Right forelimb (tissue), 1 donor: Measurements from ENCODE around the gene ADCY2.

ENCODE experiments used
- DNase-seq: peaks from one replicate; pipeline ENCODE4 v3.0.0-alpha.2; 2018

Gene ADCY2

DNA sequence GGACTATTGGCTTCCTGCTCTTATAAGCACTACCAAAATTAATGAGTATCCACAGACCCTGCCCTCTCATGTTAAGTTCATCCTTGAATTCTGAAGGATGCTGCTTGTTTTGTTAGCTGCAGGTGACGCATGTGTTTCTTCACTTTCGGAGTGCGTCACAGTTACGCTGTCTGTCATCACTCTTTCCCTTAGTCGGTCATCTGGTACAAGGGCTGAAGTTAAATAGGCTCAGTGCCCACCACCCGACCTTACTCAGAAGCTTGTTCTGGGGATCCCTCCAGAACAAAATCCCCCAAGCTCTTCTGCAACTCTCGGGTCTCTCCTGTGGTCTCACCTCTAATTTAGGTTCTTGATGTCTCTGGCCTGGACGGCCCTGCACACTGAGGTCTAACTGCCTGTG is 51.0 kb downstream of the ADCY2 start:
- no peak for DNase-seq

DNA sequence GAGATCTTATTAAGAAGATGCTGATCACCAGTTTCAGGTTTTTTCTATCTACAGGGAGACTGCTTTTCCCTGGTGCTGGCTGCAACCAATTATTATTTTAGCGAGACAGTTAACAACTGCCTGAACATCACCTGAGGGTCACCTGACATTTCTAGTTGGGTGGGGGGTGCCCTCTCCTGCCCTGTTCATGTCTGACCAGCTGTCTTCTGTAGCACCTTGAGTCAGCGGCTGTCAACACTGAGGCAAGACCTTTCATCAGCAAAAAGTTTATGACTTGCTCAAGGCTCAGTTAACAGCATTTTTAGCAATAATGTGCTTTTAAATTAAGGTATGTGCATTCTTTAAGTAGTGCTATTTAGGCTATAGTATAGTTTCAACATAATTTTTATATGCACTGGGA is 58.0 kb downstream of the ADCY2 start:
- no peak for DNase-seq

DNA sequence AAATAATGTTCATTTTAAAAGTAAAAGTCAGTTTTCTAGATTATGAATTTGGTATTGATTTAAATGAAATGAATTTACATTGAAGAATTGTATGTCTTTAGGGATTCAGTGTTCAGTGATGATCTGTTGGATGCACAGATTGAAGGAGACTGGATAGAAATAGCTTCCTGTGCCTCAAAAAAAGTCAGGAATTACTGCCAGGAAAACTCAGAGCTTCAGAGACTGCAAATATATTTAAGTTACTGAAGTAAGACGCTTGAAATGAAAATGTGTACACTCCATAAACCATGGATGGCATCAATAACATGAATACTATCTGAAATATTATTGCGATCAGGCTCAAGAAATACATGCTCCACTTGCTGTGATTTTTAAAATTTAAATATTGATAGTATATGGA is 60.3 kb downstream of the ADCY2 start:
- DNase-seq: no peak

DNA sequence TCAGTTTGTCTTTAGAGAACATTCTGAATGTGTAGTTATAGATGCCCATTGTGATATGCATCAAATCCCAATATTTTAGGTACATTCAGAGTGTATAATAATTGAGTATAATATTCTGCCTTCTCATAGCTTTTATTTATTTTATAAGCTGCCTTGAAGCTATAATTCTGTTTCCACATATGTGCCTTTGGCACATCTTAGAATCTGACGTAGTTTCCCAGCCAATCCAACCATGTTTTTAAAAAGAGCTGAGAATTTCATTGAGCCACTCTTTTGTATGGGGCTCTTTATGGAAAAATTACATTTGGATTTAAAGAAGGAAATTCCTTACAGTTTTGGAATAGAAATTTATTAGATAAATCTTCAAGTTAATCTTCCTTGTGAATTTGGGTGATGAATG is 65.4 kb downstream of the ADCY2 start:
- no peak for DNase-seq

DNA sequence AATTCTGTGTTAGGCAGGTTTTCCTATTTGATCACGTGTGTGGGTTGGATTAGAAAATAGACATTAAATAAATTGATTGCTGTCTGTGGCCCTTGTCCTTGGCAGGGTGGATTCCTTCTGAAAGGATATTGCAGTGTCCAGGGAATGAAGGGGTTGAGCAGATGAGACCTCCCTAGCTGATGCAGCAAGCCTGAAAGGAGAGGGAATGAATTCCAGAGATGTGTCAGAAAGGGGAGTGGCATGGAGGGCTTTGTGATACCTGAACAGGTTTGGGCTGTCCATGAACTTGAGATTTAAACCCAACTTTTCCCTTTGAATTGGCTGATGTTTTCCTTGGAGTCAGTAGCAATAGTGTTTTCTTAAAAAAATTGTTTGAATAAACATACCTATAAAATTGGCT is 66.8 kb downstream of the ADCY2 start:
- DNase-seq: no peak

DNA sequence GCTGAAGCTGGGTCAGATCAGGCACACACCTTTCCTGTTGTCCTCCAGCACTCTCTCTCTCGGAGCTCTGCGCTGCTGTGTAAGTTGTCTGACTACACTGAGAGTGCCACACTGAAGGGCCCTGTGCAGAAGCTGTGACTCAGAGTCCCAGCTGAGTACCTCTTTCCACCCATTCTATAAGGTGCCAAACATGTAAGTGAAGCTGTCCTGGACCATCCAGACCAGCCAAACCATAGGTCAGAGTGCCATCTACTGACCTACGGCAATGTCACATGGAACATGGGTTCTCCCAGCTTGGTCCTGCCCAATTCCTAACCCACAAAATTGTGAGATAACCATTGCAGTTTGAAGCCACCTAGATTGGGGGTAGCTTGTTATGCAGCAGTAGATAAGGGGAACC is 68.2 kb downstream of the ADCY2 start:
- no peak for DNase-seq

DNA sequence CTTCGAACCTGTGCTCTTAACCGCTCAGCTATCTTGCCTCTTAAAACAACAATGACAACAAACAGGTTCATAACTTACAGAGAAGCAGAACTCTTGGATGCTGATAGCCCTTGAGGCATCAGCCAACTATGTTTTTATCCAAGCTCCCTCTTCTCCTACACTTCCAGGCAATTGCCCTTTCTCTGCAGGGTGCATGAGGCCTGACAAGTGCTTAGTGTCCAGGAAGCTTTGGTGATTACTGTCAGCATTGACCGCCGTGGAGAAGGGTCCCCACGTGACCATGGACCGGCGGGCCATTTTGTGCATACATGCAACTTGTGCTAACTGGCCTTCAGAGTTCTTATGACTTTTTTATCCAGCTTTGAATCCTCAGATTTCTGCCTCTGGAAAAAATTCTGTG is 71.2 kb downstream of the ADCY2 start:
- DNase-seq: no peak

DNA sequence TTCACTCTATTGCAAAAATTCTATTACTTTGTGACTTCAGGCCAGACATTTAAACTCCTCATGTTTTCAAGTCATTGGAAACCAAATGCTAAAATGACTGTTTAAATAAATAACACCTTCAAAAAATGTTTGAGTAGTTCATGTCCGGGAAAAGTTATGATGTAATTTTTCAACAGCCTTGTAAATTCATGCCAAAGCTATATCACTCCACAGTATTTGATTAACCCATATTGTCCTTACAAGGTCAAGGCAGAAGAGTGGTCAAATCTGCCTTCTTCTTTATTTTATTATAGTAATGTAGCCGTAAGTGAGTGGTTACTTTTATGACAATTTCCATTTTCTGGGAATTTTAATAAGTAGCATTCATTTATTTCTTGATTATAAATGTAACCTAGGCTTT is 72.8 kb downstream of the ADCY2 start:
- DNase-seq: no peak

DNA sequence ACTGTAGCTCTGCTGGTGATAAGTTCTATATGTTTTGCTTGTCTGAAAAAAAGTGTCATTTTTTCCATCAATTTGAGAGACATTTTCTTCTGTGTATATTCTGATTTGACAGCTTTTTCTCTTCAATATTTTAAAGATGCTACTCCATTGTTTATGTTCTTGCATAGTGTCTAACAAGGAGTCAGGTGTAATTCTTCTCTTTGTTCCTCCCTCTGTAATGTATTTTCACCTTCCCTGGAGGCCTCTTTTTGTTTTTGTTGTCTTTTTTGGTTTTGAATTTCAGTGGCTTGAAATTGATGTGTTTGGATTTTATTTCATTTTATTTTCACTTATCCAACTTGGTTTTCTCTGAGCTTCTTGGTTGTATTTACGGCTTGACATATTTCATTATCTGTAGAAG is 75.8 kb downstream of the ADCY2 start:
- no peak for DNase-seq

DNA sequence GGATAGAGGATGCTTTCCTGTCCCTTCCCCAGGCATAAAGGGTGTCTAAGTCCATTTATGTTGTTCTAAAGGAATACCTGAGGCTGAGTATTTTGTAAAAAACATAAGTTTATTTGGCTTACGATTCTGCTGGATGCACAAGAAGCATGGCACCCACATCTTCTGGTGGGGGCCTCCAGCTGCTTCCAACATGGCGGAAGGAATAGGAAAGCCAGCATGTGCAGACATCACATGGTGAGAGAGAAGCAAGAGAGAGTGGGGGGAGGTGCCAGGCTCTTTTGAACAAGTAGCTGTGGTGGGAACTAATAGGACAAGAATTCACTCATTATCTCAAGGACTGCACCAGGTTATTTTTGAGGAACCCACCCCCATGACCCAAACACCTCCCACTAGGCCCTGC is 77.2 kb downstream of the ADCY2 start:
- no peak for DNase-seq

DNA sequence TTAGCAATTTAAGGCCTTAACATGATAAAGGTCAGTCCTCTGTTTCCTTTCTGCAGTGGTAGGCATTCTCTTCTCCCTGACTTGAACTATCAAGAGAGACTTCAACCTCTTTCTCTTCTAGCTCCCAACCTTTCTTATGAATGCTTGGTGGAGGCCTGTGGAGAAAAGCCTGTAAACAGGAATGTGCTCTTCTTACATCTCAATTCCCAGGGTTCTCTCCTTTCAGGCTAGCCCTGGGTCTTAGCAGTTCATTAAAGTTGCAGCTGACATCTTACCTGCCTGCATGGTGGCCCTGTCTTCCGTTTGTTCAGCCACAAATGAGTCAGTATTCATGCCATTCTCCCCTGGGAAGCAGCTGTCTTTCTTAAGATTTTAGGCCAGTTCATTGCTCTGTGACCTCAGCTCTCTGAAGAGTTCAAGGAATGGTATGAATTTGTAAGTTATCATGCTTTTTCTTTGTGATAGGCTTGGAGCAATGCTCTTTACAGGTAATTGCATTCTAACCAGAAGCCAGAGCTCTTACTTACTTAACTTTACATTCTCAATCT is 77.8 kb downstream of the ADCY2 start:
- DNase-seq: no peak

DNA sequence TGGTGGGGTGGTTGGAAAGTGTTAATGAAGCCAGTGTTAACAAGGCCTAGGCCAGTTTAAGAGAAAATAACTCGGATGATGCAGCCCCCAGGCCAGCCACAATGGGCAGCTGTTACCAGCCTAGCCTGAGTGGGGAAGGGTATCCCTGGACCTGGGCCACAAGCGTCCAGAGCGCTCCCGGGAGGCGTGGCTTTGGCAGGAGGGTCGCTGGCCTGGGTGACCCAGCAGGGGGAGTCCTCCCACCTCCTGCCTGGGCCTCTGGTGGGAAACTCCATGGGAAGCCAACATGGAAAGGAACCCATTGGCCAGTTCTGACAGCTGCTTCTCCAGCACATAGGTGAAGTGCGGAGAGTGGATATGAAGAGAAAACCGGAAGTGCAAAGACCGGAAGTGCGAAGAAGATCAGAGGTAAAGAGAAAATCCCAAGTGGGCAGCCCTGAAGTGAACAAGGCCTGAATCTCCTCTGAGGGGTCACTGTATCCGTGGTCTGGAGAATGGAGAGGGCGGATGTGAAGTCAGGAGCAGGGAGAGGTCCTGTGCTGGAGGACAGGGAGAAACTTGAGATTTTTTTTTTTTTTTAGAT is 79.0 kb downstream of the ADCY2 start:
- DNase-seq: no peak

DNA sequence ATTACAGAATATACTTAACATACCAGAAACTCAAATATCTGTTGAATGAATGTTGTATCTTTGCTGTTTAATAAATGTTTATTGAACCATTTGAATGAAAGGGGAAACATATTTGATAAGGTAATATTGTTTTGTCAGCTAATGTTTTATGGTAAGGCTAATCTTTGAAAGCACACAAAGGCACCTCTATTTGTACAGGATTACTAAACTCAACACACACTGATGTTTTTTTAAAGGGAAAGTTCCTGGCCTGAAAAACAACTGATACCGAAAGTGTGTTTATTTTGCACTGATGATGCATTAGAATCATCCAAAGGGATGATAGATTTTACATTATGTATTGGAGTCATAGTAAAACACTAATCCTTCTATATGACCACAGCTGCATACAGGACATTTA is 82.5 kb downstream of the ADCY2 start:
- no peak for DNase-seq

DNA sequence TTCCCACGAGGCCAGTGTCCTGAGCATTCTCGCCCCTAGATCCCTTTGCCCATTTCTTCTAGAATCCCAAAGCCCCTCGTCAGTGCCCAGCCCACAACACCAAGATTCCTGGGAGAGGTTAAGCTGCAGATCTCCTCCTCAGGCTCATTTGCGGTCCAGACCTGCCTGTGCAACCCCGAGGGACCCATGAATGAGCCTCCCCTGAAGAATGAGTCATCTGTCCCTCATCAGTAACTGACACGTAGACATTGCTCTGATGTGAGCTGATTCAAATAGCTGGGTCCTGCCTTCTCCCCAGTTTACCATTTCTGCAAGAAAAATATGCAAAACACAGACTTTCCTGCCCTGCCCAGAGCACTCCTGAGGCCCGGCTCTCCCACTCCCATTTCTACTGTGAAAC is 92.8 kb downstream of the ADCY2 start:
- no peak for DNase-seq

DNA sequence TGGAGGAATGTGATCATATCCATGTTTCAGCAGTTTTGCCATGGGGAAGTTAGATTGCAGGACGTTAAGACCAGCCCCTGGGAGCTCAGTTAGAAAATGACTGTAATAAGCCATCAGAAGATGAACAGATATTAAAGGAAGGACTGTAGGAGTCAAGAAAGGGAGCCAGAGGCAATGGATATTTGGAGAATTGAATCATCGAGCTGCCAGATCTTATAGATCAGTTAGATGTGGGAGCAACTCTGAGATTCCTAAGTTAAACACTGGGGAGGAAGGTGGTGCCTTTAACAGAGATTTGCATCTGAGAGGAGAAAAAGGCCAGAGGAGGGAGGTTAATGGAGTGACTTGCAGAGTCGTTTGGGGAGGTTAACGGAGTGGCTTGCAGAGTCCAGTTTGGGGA is 96.4 kb downstream of the ADCY2 start:
- no peak for DNase-seq

DNA sequence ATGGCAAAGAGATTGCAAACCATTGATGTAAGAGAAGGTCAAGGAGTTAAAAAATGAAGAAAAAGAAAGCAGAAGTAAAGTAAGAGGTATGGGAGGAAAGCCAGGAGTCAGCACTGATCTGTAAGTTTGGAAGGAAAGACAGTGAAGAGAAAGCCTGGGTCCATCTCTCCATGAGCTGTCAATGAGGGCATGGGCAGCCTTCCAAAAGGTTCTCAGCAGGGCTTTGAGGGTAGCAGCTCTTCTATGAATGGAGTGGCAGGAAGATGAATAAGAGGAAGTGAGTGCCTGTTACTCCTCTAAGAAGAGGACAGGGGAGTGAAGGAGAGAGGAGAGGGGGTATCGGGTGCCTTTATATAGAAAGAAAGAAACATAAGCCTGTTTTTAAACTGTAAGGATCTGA is 97.1 kb downstream of the ADCY2 start:
- DNase-seq: no peak

DNA sequence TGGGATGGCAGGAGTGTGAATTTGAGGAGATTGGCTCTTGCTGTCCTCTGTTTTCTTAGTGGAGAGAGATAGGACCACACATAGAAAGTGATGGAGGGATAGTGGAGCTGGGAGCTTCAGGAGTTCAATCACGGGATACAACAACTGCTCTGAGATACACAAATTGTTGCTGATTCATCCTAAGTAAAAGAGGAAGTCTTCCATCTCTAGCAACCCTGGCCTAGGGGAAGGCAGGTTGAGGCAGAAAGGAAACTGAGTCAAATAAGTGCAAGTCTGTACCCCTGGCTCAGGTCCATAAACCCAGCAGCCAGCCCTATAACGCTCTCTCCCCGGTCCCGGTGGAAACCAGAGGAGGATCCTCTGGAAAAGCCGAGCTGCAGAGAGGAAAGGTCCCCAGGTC is 97.7 kb downstream of the ADCY2 start:
- DNase-seq: no peak

DNA sequence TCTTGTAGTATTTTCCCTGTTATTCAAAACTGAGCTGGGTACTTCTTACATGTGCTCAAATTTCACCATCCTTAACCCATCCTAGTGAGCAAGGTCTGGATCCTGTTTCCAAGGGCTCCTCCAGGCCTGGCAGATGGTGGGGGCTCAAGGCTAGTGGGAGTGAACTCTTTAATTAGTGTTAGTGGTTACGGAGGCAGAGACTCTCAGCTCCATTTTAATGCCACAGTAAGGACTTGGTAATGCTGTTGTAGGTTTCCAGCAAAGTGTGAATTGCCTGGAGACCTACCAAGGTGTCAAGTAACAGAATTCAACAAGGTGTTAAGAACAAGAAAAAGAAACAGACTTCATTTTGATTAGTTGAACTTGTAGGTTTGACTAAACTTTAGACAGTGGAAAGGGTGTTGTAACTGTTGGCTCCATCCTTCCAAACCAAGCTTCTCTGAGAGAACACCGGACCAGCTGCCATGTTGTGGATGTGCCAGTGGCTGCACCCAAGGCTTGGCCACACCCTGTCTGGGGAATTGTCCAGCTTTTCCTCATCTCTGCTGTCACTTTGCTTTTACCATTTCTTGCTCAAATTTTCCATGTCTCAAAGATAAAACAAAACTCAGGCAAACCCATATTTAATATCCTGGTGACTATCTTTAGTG is 98.7 kb downstream of the ADCY2 start:
- DNase-seq: no peak

DNA sequence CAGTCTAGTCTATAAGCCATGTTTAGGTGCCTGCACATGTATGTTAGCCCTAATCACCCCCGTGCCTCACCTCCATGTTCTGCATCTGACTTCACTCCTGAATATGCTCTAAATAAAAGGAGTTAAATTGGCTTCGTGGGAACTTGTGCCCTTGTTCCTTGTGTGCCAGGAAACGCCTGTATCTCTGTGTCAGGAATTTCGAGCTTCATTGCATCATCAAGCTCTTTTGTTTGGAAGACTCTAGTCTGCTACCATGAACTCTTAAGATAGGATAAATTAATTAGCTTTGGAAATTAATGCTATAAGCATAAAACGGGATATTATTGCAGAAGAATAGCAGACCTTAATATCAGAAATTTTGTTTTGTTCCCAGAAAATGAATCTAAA is 99.2 kb downstream of the ADCY2 start:
- no peak for DNase-seq

DNA sequence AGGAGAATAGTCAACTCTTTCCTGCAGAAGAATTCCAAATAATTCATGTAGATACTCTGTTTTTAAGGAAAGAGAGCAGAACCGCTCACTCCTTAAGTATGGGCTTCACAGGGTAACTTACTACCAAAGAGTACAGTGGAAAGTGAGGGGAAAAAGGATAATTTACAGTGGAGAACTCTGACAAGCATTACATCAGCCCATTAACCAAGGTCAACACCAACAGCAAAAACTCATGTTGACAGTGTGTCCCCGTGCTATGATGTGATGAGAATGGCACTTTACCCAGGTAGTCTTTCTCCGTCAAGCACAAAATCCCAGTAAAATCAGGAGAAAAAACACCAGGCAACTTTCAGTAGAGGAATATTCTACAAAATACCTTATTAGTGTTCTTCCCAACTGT is 104.3 kb downstream of the ADCY2 start:
- DNase-seq: no peak

DNA sequence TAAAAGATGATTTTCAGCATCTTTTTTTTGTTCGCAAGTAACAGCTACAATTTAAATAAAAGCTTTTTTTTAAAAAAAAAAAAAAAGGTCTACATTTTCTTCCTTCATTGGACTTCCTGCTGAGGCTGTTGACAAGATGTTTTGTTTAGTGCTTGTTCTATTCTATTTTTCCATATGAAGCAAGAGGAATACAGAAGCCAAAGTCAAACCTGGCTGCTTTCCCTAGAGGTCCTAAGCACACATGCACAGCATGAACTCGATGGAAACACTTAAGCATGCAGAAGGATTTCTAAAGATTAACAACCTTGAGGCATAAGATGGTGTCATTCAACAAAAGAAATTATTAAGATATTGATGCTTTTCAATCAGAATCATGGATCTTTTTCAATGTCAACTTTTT is 105.1 kb downstream of the ADCY2 start:
- no peak for DNase-seq

DNA sequence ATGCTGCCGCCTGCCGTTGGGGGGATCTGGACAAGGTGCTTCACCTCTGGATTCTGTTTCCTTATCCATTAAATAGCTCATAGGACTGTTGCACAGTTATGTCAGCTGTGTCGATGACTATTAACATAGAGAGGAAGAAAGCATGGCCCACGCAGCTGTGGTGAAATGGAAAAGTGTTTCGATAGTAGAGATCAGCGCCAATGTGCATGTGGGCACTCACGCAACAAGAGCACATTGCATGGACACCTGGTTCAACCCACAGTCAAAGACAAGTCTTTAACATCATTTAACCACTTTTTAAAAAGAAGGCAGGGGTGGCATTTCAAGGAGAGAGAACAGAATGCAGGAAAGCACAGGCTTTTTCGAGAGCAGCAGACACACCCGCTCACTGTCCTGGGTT is 107.6 kb downstream of the ADCY2 start:
- no peak for DNase-seq

DNA sequence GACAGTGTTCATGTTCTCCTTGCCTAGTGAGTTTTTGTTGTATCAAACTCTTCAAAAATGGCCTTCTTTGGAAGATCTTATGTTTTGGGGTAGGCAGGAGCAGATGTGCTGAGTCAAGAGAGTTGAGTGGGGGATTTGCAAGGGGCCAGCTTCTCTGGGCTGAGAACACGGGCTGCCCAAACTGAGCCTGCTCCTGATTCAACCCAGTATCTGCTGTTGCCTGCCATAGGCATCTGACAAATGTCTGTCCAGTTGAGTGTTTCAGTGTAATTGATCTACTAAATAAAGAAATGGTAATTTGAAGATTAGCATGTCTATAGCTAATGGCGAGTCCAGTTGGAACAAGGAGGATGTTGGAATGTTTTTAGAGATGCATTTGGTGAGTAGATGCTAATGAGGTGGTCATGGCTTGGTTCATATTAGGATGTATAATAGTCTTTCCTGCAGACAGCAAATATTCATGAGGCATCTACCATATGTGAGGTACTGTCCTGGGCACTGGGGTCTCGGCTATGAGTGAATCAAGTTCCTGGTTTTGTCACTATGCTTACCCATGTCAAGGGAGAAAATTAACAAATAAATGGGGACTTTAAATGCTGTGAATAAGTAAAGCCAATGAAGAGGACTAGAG is 119.5 kb downstream of the ADCY2 start:
- no peak for DNase-seq

DNA sequence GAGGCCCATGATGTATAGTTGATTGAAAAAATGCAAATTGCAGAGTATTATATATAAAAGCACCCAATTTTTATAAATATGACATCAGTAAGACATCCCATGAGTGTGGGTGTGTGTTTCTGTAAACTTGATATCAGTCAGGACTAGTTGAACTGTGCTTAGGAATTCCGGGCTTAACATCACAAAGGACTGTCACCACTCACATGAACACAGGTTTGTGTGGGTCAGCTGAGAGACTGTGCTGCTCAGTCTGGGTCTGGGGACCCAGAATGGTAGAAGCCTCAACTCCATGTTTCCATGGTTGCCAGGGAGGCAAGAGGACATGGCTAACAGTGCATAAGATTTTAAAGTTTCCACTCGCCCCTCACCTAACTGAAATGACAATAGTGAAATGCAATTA is 120.3 kb downstream of the ADCY2 start:
- no peak for DNase-seq

DNA sequence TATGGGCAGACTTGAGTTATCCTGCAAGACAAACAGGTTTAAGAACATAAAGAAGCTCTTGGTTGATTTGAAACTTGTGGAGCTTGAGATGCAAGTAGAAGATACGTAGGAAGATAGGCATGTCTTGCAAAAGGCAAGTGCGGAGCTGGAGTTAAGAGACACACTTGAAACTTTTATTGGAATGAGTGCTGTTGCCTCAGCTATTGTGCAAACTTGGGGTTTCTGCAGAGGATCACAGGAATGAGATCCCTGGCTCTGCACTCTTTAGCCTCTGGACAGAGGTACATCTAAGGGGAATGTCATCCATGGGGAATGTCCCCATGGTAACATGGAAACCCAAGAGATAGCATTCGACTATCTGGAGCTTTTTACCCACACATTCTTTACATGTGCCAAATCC is 121.1 kb downstream of the ADCY2 start:
- no peak for DNase-seq
